Measurements from ENCODE around the gene LCA5.

LCA5 gene

GRCh38 chr6:79468116-79468515, 69.1 kb downstream of the LCA5 start:
- no peak overlapping the region for H3K4me3 ChIP-seq (ENCODE audit: low read depth, low read length)
- TF ChIP-seq, protein P1, sequence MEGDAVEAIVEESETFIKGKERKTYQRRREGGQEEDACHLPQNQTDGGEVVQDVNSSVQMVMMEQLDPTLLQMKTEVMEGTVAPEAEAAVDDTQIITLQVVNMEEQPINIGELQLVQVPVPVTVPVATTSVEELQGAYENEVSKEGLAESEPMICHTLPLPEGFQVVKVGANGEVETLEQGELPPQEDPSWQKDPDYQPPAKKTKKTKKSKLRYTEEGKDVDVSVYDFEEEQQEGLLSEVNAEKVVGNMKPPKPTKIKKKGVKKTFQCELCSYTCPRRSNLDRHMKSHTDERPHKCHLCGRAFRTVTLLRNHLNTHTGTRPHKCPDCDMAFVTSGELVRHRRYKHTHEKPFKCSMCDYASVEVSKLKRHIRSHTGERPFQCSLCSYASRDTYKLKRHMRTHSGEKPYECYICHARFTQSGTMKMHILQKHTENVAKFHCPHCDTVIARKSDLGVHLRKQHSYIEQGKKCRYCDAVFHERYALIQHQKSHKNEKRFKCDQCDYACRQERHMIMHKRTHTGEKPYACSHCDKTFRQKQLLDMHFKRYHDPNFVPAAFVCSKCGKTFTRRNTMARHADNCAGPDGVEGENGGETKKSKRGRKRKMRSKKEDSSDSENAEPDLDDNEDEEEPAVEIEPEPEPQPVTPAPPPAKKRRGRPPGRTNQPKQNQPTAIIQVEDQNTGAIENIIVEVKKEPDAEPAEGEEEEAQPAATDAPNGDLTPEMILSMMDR (IDR thresholded peaks at IDR 0.05; ENCODE audit: insufficient read depth, low read depth, low read length, missing control alignments): no peak
- DNase-seq (ENCODE audit: low read depth): no peak

GRCh38 chr6:79467716-79468115, 69.5 kb downstream of the LCA5 start:
- peak; percentile 3 for DNase-seq (ENCODE audit: low read depth)
- TF ChIP-seq, protein P1 (IDR thresholded peaks at IDR 0.05; ENCODE audit: insufficient read depth, low read depth, low read length, missing control alignments): no peak
- no peak overlapping the region for H3K4me3 ChIP-seq (ENCODE audit: low read depth, low read length)

GRCh38 chr6:79466207-79466834, 70.9 kb downstream of the LCA5 start:
- TF ChIP-seq, protein P1 (IDR thresholded peaks at IDR 0.05; ENCODE audit: insufficient read depth, low read depth, low read length, missing control alignments): peak; percentile 34
- peak; percentile 30 for DNase-seq (ENCODE audit: low read depth)
- H3K4me3 ChIP-seq (ENCODE audit: low read depth, low read length): no peak overlapping the region

DNA sequence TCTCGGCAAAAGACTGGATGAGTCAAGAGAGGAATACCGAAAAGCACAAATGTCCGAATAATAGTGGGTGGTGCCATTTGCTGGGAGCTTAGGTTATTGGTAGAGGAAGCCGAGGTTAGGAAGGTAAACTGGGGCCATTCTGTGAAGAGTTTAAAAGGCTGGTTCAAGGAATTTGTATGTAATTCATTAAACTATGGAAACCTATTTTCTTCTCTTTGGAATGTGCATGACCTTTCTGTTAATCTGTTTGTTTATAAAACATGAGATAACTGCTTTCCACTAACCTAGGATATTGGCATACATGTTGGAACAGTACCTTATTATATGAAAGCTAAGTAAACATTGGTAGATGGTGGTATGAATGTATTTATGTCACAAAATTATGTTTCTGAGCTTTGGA, 71.8 kb downstream of the LCA5 start:
- TF ChIP-seq, protein P1 (IDR thresholded peaks at IDR 0.05; ENCODE audit: insufficient read depth, low read depth, low read length, missing control alignments): no peak
- DNase-seq (ENCODE audit: low read depth): no peak
- H3K4me3 ChIP-seq (ENCODE audit: low read depth, low read length): no peak overlapping the region

DNA sequence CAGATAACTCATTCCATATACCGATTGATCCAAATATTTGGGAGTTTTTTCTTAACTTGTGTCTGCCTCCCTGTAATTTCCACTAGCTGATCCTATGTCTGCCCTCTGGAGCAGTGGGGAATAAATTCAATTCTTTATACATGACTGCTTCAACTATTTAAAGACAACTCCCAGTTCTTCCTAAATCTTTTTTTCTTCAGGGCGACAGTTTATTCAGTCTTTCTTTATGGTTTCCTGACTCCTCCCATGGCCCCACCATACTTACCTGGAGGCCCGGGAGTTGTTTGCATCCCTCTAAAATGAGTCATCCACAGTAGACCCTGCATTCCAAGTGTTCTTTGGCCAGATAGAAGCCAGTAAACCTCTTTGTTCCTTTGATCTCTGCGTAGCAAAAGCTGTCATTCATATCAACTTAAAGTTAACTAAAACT, 73.6 kb downstream of the LCA5 start:
- no peak for DNase-seq (ENCODE audit: low read depth)
- TF ChIP-seq, protein P1 (IDR thresholded peaks at IDR 0.05; ENCODE audit: insufficient read depth, low read depth, low read length, missing control alignments): no peak
- H3K4me3 ChIP-seq (ENCODE audit: low read depth, low read length): no peak overlapping the region

GRCh38 chr6:79461205-79461604, 76.0 kb downstream of the LCA5 start:
- H3K4me3 ChIP-seq (ENCODE audit: low read depth, low read length): no peak overlapping the region
- DNase-seq (ENCODE audit: low read depth): no peak
- TF ChIP-seq, protein P1 (IDR thresholded peaks at IDR 0.05; ENCODE audit: insufficient read depth, low read depth, low read length, missing control alignments): no peak

DNA sequence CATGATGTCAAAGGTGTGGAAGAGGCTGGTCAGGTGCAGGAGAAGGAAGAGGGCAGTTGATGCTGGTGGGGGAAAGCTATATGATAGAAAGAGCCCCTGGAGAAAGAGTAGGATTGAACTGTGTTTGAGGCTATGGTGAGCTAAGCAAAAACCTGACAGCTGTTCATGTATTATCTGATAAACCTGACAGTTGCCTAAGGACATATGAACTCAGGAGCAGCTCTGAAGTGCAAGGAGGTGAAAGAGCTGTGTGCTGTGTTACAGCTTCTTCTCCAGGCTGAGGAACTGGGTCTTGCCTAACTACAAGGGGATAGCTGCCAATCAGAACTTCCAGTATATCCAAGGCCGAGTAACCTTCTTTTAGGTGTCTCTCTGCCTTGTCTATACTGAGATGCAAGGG, 81.8 kb downstream of the LCA5 start:
- TF ChIP-seq, protein P1 (IDR thresholded peaks at IDR 0.05; ENCODE audit: insufficient read depth, low read depth, low read length, missing control alignments): no peak
- H3K4me3 ChIP-seq (ENCODE audit: low read depth, low read length): no peak overlapping the region
- no peak for DNase-seq (ENCODE audit: low read depth)
